ENCODE results near the gene ANKH. TPM values are rescaled to one million over a fixed set of nuclear protein-coding genes. Genes with fewer than 3 reads are reported as not detected.

Gene ANKH
- total RNA-seq, 1 experiment from 2014 or later, result 4.7 TPM

DNA sequence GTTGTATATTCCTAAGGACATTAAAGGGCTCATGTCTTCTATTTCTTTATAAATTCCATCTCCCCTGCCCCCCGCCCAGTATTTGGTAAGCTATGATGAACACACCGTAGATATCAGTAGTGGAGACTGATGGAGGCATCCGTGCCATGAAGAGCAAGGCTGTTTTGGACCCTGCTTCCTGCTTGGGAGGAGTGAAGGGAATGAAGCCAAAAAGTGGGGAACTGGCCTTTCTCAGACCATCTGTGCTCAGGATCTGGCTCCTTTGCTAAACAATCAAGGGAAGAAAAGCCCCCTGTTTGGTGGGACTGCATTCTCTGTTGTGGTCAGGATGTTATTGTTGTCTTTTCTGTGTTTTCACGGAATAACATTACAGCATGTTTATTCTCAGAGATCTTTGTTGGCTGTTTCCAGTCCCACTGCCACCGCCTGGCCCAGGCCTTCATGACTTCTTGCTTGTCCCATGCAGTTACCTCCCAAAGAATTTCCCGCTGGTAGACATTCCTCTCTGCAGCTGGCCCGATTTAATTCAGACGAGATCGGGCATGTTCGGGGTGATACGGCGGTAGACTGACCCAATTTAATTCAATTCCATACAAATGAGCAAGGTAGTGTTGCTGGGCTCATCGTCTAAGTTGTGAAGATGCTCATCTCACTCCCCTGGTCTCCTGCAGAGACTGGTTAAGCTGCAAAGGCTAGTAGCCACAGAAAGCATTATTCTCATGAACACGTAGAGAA is 31.4 kb upstream of the ANKH start:
- intact Hi-C loops (cut with micrococcal nuclease; ENCODE audit: unreplicated experiment), result no loop called here
- Histone ChIP-seq H3K4me1 (peaks cover 8% of the 10 kb centered on the region), H3K4me3 (ENCODE audit: low read depth, low read length) (no peak overlapping the region), H3K27me3 (replicated peaks; ENCODE audit: control insufficient read depth, insufficient read depth, low read length) (no peaks in the 10 kb centered on the region), H3K9me3 (no peaks in the 10 kb centered on the region), H3K36me3 (ENCODE audit: control insufficient read depth, insufficient read depth, low read length) (no peaks in the 10 kb centered on the region)
- TF ChIP-seq, protein P1, sequence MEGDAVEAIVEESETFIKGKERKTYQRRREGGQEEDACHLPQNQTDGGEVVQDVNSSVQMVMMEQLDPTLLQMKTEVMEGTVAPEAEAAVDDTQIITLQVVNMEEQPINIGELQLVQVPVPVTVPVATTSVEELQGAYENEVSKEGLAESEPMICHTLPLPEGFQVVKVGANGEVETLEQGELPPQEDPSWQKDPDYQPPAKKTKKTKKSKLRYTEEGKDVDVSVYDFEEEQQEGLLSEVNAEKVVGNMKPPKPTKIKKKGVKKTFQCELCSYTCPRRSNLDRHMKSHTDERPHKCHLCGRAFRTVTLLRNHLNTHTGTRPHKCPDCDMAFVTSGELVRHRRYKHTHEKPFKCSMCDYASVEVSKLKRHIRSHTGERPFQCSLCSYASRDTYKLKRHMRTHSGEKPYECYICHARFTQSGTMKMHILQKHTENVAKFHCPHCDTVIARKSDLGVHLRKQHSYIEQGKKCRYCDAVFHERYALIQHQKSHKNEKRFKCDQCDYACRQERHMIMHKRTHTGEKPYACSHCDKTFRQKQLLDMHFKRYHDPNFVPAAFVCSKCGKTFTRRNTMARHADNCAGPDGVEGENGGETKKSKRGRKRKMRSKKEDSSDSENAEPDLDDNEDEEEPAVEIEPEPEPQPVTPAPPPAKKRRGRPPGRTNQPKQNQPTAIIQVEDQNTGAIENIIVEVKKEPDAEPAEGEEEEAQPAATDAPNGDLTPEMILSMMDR (IDR thresholded peaks at IDR 0.05; ENCODE audit: insufficient read depth in 1 of 2, low read depth in 1 of 2, low read length in 1 of 2, severe bottlenecking in 1 of 2, unreplicated experiment in 1 of 2), result no peak
- Mint-ChIP-seq H3K27me3 (ENCODE audit: insufficient read depth, unreplicated experiment) (no peaks in the 10 kb centered on the region), H3K4me1 (ENCODE audit: low read depth, unreplicated experiment) (peaks cover 7% of the 10 kb centered on the region), H3K4me3 (ENCODE audit: unreplicated experiment) (no peak overlapping the region), H3K27ac (ENCODE audit: unreplicated experiment) (no peak overlapping the region), H3K9me3 (ENCODE audit: unreplicated experiment) (no peaks in the 10 kb centered on the region), H3K36me3 (ENCODE audit: insufficient read depth, unreplicated experiment) (no peaks in the 10 kb centered on the region)
- DNase-seq, result no peak
- POLR2A ChIA-PET, result no interaction called here
- BruUV-seq (replicated peaks), result no TSS peak
- CTCF ChIA-PET, result no interaction called here

DNA sequence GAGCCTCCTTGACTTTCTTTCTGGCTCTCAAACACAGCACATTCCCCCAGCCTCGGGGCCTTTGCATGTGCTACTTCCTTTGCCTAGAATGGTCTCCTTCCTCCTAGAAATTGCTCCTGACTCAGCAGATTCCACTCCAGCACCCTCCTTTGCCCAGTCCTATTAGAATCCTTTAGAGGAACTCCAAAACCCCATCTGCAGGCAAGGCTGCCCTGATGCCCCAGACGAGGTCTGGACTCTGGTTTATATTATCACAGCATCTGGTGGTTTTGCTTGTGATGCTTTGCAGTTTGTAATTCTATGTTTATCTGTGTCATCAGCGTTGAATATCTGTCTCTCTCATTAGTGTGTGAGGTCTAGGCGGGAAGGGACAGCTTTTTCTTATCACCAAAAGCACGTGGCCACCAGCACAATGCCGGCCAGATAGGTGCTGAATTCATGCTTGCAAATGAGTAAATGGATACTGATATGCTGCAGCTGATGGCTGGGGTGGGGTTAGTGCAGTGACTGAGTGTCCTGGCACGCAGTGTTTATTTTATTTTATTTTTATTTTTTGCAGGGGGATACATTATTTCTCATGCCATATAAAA is 30.0 kb upstream of the ANKH start:
- CTCF ChIA-PET, result no interaction called here

DNA sequence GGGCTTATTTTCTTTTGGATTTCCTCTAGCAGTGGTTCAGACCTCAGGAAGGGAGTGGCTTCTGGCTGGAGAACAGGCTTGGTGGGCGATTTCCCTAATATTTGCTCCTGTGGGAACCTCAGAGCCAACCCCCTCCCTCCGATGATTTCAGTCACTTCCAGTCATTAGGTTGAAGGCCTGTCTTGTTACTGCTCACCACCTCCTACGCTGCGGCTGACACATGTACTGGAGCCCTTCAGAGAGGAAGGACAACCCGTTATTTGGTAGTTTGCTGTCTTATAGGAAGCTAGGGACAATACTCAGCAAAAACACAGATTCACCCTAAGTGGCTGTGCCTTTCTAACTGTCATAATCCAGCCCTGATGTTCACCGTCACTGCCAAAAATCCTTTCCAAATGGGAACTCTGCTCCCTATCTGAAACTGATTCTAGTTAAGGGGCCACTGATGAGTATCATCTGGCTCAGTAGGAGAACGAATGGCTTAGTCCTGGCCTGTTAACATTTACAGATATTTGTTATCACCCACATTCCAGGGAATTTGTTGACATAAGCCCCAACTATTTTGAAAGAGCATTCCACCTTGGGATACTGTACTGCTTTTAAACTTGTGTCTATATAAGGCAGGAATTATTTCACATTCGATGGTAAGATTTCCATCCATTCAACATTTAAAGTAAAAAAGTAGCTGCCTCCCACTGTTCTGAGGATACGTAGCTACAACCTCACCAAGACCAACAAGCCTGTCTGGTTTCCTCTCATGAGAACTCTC is 29.3 kb upstream of the ANKH start:
- intact Hi-C loops (cut with micrococcal nuclease; ENCODE audit: unreplicated experiment), result no loop called here
- Mint-ChIP-seq H3K27ac (ENCODE audit: unreplicated experiment) (peak overlapping the region; percentile 73), H3K27me3 (ENCODE audit: insufficient read depth, unreplicated experiment) (no peaks in the 10 kb centered on the region), H3K4me1 (ENCODE audit: low read depth, unreplicated experiment) (peaks cover 7% of the 10 kb centered on the region), H3K36me3 (ENCODE audit: insufficient read depth, unreplicated experiment) (no peaks in the 10 kb centered on the region), H3K4me3 (ENCODE audit: unreplicated experiment) (no peak overlapping the region), H3K9me3 (ENCODE audit: unreplicated experiment) (no peaks in the 10 kb centered on the region)
- H3K4me3 ChIP-seq (ENCODE audit: low read depth, low read length), result no peak overlapping the region
- POLR2A ChIA-PET, result no interaction called here
- TF ChIP-seq, protein P1 (IDR thresholded peaks at IDR 0.05; ENCODE audit: insufficient read depth in 1 of 2, low read depth in 1 of 2, low read length in 1 of 2, severe bottlenecking in 1 of 2, unreplicated experiment in 1 of 2), result no peak
- no TSS peak for BruUV-seq (replicated peaks)
- CTCF ChIA-PET, result no interaction called here
- no peaks in the 10 kb centered on the region for H3K27me3 ChIP-seq (replicated peaks; ENCODE audit: control insufficient read depth, insufficient read depth, low read length)
- peaks cover 8% of the 10 kb centered on the region for H3K4me1 ChIP-seq
- no peaks in the 10 kb centered on the region for H3K36me3 ChIP-seq (ENCODE audit: control insufficient read depth, insufficient read depth, low read length)
- no peaks in the 10 kb centered on the region for H3K9me3 ChIP-seq
- DNase-seq, result peak in 1 of 2 experiments; percentile 6

More for the DNA sequence above, 30.0 kb upstream of the ANKH start:
- H3K27me3 Mint-ChIP-seq (ENCODE audit: insufficient read depth, unreplicated experiment), result no peaks in the 10 kb centered on the region
- no peaks in the 10 kb centered on the region for H3K9me3 Mint-ChIP-seq (ENCODE audit: unreplicated experiment)
- H3K36me3 Mint-ChIP-seq (ENCODE audit: insufficient read depth, unreplicated experiment), result no peaks in the 10 kb centered on the region
- BruUV-seq (replicated peaks), result no TSS peak
- peak in 1 of 2 experiments; percentile 43 for DNase-seq
- peaks cover 8% of the 10 kb centered on the region for H3K4me1 ChIP-seq
- peaks cover 7% of the 10 kb centered on the region for H3K4me1 Mint-ChIP-seq (ENCODE audit: low read depth, unreplicated experiment)
- no peak overlapping the region for H3K4me3 Mint-ChIP-seq (ENCODE audit: unreplicated experiment)
- peak overlapping the region; percentile 73 for H3K27ac Mint-ChIP-seq (ENCODE audit: unreplicated experiment)
- H3K36me3 ChIP-seq (ENCODE audit: control insufficient read depth, insufficient read depth, low read length), result no peaks in the 10 kb centered on the region
- intact Hi-C loops (cut with micrococcal nuclease; ENCODE audit: unreplicated experiment), result no loop called here
- POLR2A ChIA-PET, result no interaction called here
- no peaks in the 10 kb centered on the region for H3K27me3 ChIP-seq (replicated peaks; ENCODE audit: control insufficient read depth, insufficient read depth, low read length)
- H3K9me3 ChIP-seq, result no peaks in the 10 kb centered on the region
- TF ChIP-seq, protein P1 (IDR thresholded peaks at IDR 0.05; ENCODE audit: insufficient read depth in 1 of 2, low read depth in 1 of 2, low read length in 1 of 2, severe bottlenecking in 1 of 2, unreplicated experiment in 1 of 2), result no peak
- H3K4me3 ChIP-seq (ENCODE audit: low read depth, low read length), result no peak overlapping the region

Measured in Caco-2 (cell line).